OCI-LY3 (cell line): ENCODE data around the gene ASPRV1.

Source experiments
- H2AFZ ChIP-seq: fragments of 200-600, 300-600 bp; shearing (Covaris generic); 2 replicates; pipeline ENCODE4 v1.6.0; 2014; ENCODE audit warnings: antibody characterized with exemption, low read depth, low read length
- H3K27ac ChIP-seq: fragments of 200-600, 300-600 bp; sonication (generic); 2 replicates; pipeline ENCODE4 v1.5.1; 2014; ENCODE audit warnings: mild to moderate bottlenecking, low read length, moderate library complexity, mixed read lengths
- H3K27me3 ChIP-seq: fragments of 200-600, 300-600 bp; sonication (generic); 2 replicates; pipeline ENCODE4 v1.6.1; 2014; ENCODE audit warnings: low read depth, low read length, mixed read lengths
- H3K36me3 ChIP-seq: fragments of 200-600, 300-600 bp; sonication (generic); replicated peaks from 2 replicates; pipeline ENCODE3; 2014; ENCODE audit warnings: low read depth, low read length, mixed read lengths
- H3K4me1 ChIP-seq: fragments of 300-600, 200-600 bp; sonication (generic); 2 replicates; pipeline ENCODE4 v1.6.1; 2014; ENCODE audit warnings: low read length, mixed read lengths
- H3K4me2 ChIP-seq: fragments of 200-600, 300-600 bp; sonication (generic); 2 replicates; pipeline ENCODE4 v1.6.1; 2014; ENCODE audit warnings: low read length, mixed read lengths
- H3K4me3 ChIP-seq: fragments of 300-600, 200-600 bp; sonication (generic); 2 replicates; pipeline ENCODE4 v1.5.1; 2014; ENCODE audit warnings: antibody characterized with exemption, mild to moderate bottlenecking, low read length, moderate library complexity
- H3K79me2 ChIP-seq: fragments of 300-600, 200-600 bp; shearing (Covaris generic); 2 replicates; pipeline ENCODE4 v1.6.1; 2014; ENCODE audit warnings: mild to moderate bottlenecking, low read length, mixed read lengths
- H3K9ac ChIP-seq: fragments of 300-600, 200-600 bp; shearing (Covaris generic); 2 replicates; pipeline ENCODE4 v1.6.0; 2014; ENCODE audit warnings: mild to moderate bottlenecking, low read length, moderate library complexity
- H3K9me3 ChIP-seq: fragments of 200-600, 300-600 bp; shearing (Covaris generic); 2 replicates; pipeline ENCODE4 v1.6.1; 2014; ENCODE audit warnings: low read length, mixed read lengths; ENCODE audit not compliant: insufficient read depth
- H4K20me1 ChIP-seq: fragments of 200-600, 300-600 bp; sonication (generic); 2 replicates; pipeline ENCODE4 v1.6.1; 2016; ENCODE audit warnings: low read length, mixed read lengths; ENCODE audit not compliant: insufficient read depth
- CTCF ChIP-seq: fragments of 200-600, 300-600 bp; sonication (generic); IDR thresholded peaks from 2 replicates; pipeline ENCODE4 v1.5.1; 2014; ENCODE audit warnings: antibody characterized with exemption, low read length, low read depth
- EZH2phosphoT487 ChIP-seq: fragments of 200-600 bp; shearing (Covaris generic); IDR thresholded peaks from 2 replicates; pipeline ENCODE4 v1.6.1; 2018; ENCODE audit warnings: antibody characterized with exemption, mixed run types, low read depth

ASPRV1 gene

GRCh38 chr2:69975853-69976462 is 14.5 kb upstream of the ASPRV1 start:
- H2AFZ ChIP-seq = no peak overlapping the region
- no peak overlapping the region for H3K27ac ChIP-seq
- H3K27me3 ChIP-seq = no peaks in the 10 kb centered on the region
- no peaks in the 10 kb centered on the region for H3K79me2 ChIP-seq
- H4K20me1 ChIP-seq = no peaks in the 10 kb centered on the region
- H3K4me1 ChIP-seq = no peaks in the 10 kb centered on the region
- H3K9me3 ChIP-seq = no peaks in the 10 kb centered on the region
- no peaks in the 10 kb centered on the region for H3K36me3 ChIP-seq
- H3K4me3 ChIP-seq = no peak overlapping the region
- H3K4me2 ChIP-seq = no peak overlapping the region
- no peak overlapping the region for H3K9ac ChIP-seq
- TF ChIP-seq CTCF = no peak
- no peak for TF ChIP-seq EZH2phosphoT487

GRCh38 chr2:69975136-69975852 is 13.9 kb upstream of the ASPRV1 start:
- TF ChIP-seq EZH2phosphoT487 = no peak
- no peak for TF ChIP-seq CTCF
- no peaks in the 10 kb centered on the region for H3K4me1 ChIP-seq
- no peak overlapping the region for H3K27ac ChIP-seq
- no peaks in the 10 kb centered on the region for H3K36me3 ChIP-seq
- H3K4me2 ChIP-seq = no peak overlapping the region
- no peaks in the 10 kb centered on the region for H4K20me1 ChIP-seq
- H3K27me3 ChIP-seq = no peaks in the 10 kb centered on the region
- H2AFZ ChIP-seq = no peak overlapping the region
- no peak overlapping the region for H3K9ac ChIP-seq
- no peaks in the 10 kb centered on the region for H3K79me2 ChIP-seq
- H3K4me3 ChIP-seq = no peak overlapping the region
- H3K9me3 ChIP-seq = no peaks in the 10 kb centered on the region

- Histone ChIP-seq H3K27me3 (no peaks in the 10 kb centered on the region), H3K4me2 (no peak overlapping the region), H4K20me1 (no peaks in the 10 kb centered on the region), H3K4me1 (no peaks in the 10 kb centered on the region), H3K4me3 (no peak overlapping the region), H3K79me2 (no peaks in the 10 kb centered on the region), H2AFZ (no peak overlapping the region), H3K9ac (no peak overlapping the region), H3K27ac (no peak overlapping the region), H3K9me3 (no peaks in the 10 kb centered on the region), H3K36me3 (no peaks in the 10 kb centered on the region)
- TF ChIP-seq CTCF (no peak), EZH2phosphoT487 (no peak)
Measured at GRCh38 chr2:69973335-69973735, 11.9 kb upstream of the ASPRV1 start.

GRCh38 chr2:69972822-69973221 is 11.4 kb upstream of the ASPRV1 start:
- no peaks in the 10 kb centered on the region for H3K27me3 ChIP-seq
- no peak overlapping the region for H3K27ac ChIP-seq
- no peaks in the 10 kb centered on the region for H4K20me1 ChIP-seq
- H3K4me3 ChIP-seq = no peak overlapping the region
- H3K9me3 ChIP-seq = no peaks in the 10 kb centered on the region
- no peak overlapping the region for H3K9ac ChIP-seq
- H2AFZ ChIP-seq = no peak overlapping the region
- H3K36me3 ChIP-seq = no peaks in the 10 kb centered on the region
- TF ChIP-seq EZH2phosphoT487 = no peak
- H3K79me2 ChIP-seq = no peaks in the 10 kb centered on the region
- H3K4me1 ChIP-seq = no peaks in the 10 kb centered on the region
- H3K4me2 ChIP-seq = no peak overlapping the region
